H9 (cell line): Measurements from ENCODE around the gene TGFBI. TPM values are rescaled to one million over a fixed set of nuclear protein-coding genes. Genes with fewer than 3 reads are reported as not detected.

Source experiments
- DNase-seq: peaks from one replicate; pipeline ENCODE4 v3.0.0-alpha.2; 2017
- H2AFZ ChIP-seq: one replicate; pipeline ENCODE4 v1.6.1; 2013; ENCODE audit warnings: mild to moderate bottlenecking, low read length, control low read depth, moderate library complexity
- H2AK5ac ChIP-seq: 2 replicates; pipeline ENCODE4 v1.6.1; 2013; ENCODE audit warnings: low read length, control low read depth, mixed read lengths; ENCODE audit not compliant: insufficient read length
- H2BK120ac ChIP-seq: one replicate; pipeline ENCODE4 v1.6.1; 2013; ENCODE audit warnings: low read depth, mild to moderate bottlenecking, low read length, control low read depth, inconsistent platforms; ENCODE audit not compliant: poor library complexity, severe bottlenecking
- H2BK12ac ChIP-seq: 2 replicates; pipeline ENCODE4 v1.6.1; 2013; ENCODE audit warnings: low read length, control low read depth, mixed read lengths, low read depth; ENCODE audit not compliant: insufficient read length
- H2BK15ac ChIP-seq: 2 replicates; pipeline ENCODE4 v1.6.1; 2013; ENCODE audit warnings: low read depth, low read length, control low read depth
- H2BK20ac ChIP-seq: one replicate; pipeline ENCODE4 v1.6.1; 2013; ENCODE audit warnings: low read depth, mild to moderate bottlenecking, low read length, control low read depth, inconsistent platforms; ENCODE audit not compliant: poor library complexity, severe bottlenecking
- H2BK5ac ChIP-seq: 2 replicates; pipeline ENCODE4 v1.6.1; 2013; ENCODE audit warnings: low read length, control low read depth, mixed read lengths; ENCODE audit not compliant: insufficient read length
- H3K14ac ChIP-seq: 2 replicates; pipeline ENCODE4 v1.6.1; 2013; ENCODE audit warnings: low read length, control low read depth; ENCODE audit not compliant: insufficient read depth
- H3K18ac ChIP-seq: 2 replicates; pipeline ENCODE4 v1.6.1; 2013; ENCODE audit warnings: low read depth, mild to moderate bottlenecking, mixed read lengths, low read length, control low read depth; ENCODE audit not compliant: insufficient read length
- H3K23ac ChIP-seq: 2 replicates; pipeline ENCODE4 v1.6.1; 2013; ENCODE audit warnings: low read length, control low read depth, mixed read lengths, low read depth; ENCODE audit not compliant: insufficient read length
- H3K23me2 ChIP-seq: 2 replicates; pipeline ENCODE4 v1.6.1; 2013; ENCODE audit warnings: low read depth, mild to moderate bottlenecking, mixed read lengths, low read length, control low read depth; ENCODE audit not compliant: insufficient read length, poor library complexity, severe bottlenecking
- H3K27ac ChIP-seq: 2 replicates; pipeline ENCODE4 v1.5.1; 2013; ENCODE audit warnings: low read length, control low read depth, mixed read lengths, low read depth; ENCODE audit not compliant: insufficient read length
- H3K27me3 ChIP-seq: 2 replicates; pipeline ENCODE4 v1.6.1; 2013; ENCODE audit warnings: low read length, control low read depth, inconsistent platforms; ENCODE audit not compliant: insufficient read depth
- H3K4ac ChIP-seq: 2 replicates; pipeline ENCODE4 v1.6.1; 2013; ENCODE audit warnings: low read depth, mild to moderate bottlenecking, control low read depth, inconsistent platforms, low read length, moderate library complexity
- H3K4me1 ChIP-seq: 2 replicates; pipeline ENCODE4 v1.6.1; 2013; ENCODE audit warnings: low read length, control low read depth, inconsistent platforms; ENCODE audit not compliant: insufficient read depth
- H3K4me2 ChIP-seq: 2 replicates; pipeline ENCODE4 v1.6.1; 2013; ENCODE audit warnings: low read length, control low read depth, mixed read lengths; ENCODE audit not compliant: insufficient read length, insufficient read depth
- H3K56ac ChIP-seq: 2 replicates; pipeline ENCODE4 v1.6.1; 2013; ENCODE audit warnings: low read depth, mild to moderate bottlenecking, mixed read lengths, low read length, control low read depth; ENCODE audit not compliant: insufficient read length
- H3K79me1 ChIP-seq: 2 replicates; pipeline ENCODE4 v1.6.1; 2013; ENCODE audit warnings: low read depth, mild to moderate bottlenecking, moderate library complexity, low read length, control low read depth, inconsistent platforms; ENCODE audit not compliant: insufficient read depth, poor library complexity, severe bottlenecking
- H3K79me2 ChIP-seq: 2 replicates; pipeline ENCODE4 v1.6.1; 2013; ENCODE audit warnings: low read length, control low read depth, inconsistent platforms; ENCODE audit not compliant: insufficient read depth
- H3K9ac ChIP-seq: 2 replicates; pipeline ENCODE4 v1.6.1; 2013; ENCODE audit warnings: low read length, control low read depth, mixed read lengths; ENCODE audit not compliant: insufficient read length; ENCODE audit errors: extremely low read depth
- H3K9me3 ChIP-seq: one replicate; pipeline ENCODE4 v1.6.1; 2013; ENCODE audit warnings: low read depth, low read length, inconsistent platforms; ENCODE audit not compliant: control insufficient read depth
- H3T11ph ChIP-seq: one replicate; pipeline ENCODE4 v1.6.1; 2013; ENCODE audit warnings: mild to moderate bottlenecking, low read length, control low read depth, inconsistent platforms
- H4K20me1 ChIP-seq: one replicate; pipeline ENCODE4 v1.6.1; 2013; ENCODE audit not compliant: control insufficient read depth, insufficient read length, insufficient read depth
- H4K5ac ChIP-seq: 2 replicates; pipeline ENCODE4 v1.6.1; 2013; ENCODE audit warnings: low read depth, mild to moderate bottlenecking, mixed read lengths, low read length, control low read depth; ENCODE audit not compliant: insufficient read length
- H4K8ac ChIP-seq: replicated peaks from 2 replicates; pipeline ENCODE4 v1.6.1; 2013; ENCODE audit warnings: low read length, control low read depth, mixed read lengths, low read depth; ENCODE audit not compliant: insufficient read length
- H4K91ac ChIP-seq: 2 replicates; pipeline ENCODE4 v1.6.1; 2013; ENCODE audit warnings: low read depth, mild to moderate bottlenecking, moderate library complexity, mixed read lengths, low read length, control low read depth; ENCODE audit not compliant: insufficient read length
- H3K27ac Mint-ChIP-seq, 3 experiments: 2 replicates in 2 of 3; 3 replicates in 1 of 3; pipeline ENCODE4 v1.8.0; 2020 to 2021; ENCODE audit warnings: mixed read lengths in 3 of 3, mild to moderate bottlenecking in 1 of 3, moderate library complexity in 1 of 3
- H3K27me3 Mint-ChIP-seq: 2 replicates; pipeline ENCODE4 v1.8.0; 2021; ENCODE audit warnings: low read depth, mild to moderate bottlenecking, moderate library complexity, mixed read lengths
- H3K36me3 Mint-ChIP-seq, 3 experiments: 2 replicates in 2 of 3; 3 replicates in 1 of 3; pipeline ENCODE4 v1.8.0; 2020 to 2021; ENCODE audit warnings: low read depth in 3 of 3, mixed read lengths in 3 of 3; ENCODE audit not compliant: insufficient read depth in 1 of 3
- H3K4me1 Mint-ChIP-seq, 2 experiments: 2 replicates each; pipeline ENCODE4 v1.8.0; 2020; ENCODE audit warnings: mixed read lengths in 2 of 2
- H3K4me3 Mint-ChIP-seq, 2 experiments: 2 replicates in 1 of 2; 3 replicates in 1 of 2; pipeline ENCODE4 v1.8.0; 2020 to 2021; ENCODE audit warnings: mild to moderate bottlenecking in 2 of 2, mixed read lengths in 2 of 2, moderate library complexity in 1 of 2
- H3K9me3 Mint-ChIP-seq, 2 experiments: 2 replicates in 1 of 2; 3 replicates in 1 of 2; pipeline ENCODE4 v1.8.0; 2020; ENCODE audit warnings: mild to moderate bottlenecking in 2 of 2, mixed read lengths in 2 of 2, moderate library complexity in 1 of 2
- CTCF ChIP-seq: fragments of 200-600 bp; sonication (generic); conservative IDR thresholded peaks from 3 replicates; pipeline ENCODE4 v1.8.0; 2021; ENCODE audit warnings: antibody characterized with exemption, mild to moderate bottlenecking
- WGBS: extraction: QIAGEN DNeasy Blood & Tissue Kit; methylation state at CpG from one replicate; pipeline ENCODE4 v1.1.7; 2013; ENCODE audit warnings: missing lambda C conversion rate, low lambda C conversion rate, mixed read lengths; ENCODE audit not compliant: insufficient read length; ENCODE audit errors: extremely low coverage; 5-methylcytosine and 5-hydroxymethylcytosine counted together
- total RNA-seq: library from RNA; stranded (reverse); gene quantifications from 2 replicates; pipeline ENCODE4 v1.2.1, GENCODE V29; 2021

TGFBI gene
- total RNA-seq, 1 experiment from 2014 or later: 4.7 TPM

- Mint-ChIP-seq H3K36me3 (no peaks in the 10 kb centered on the region), H3K9me3 (no peaks in the 10 kb centered on the region), H3K27ac (no peak overlapping the region), H3K4me1 (peaks cover 5 to 13% of the 10 kb centered on the region in 2 experiments), H3K27me3 (peaks cover 12% of the 10 kb centered on the region), H3K4me3 (no peak overlapping the region)
- Histone ChIP-seq H2AK5ac (no peak overlapping the region), H2BK20ac (no peak overlapping the region), H3K4ac (no peak overlapping the region), H3K18ac (no peak overlapping the region), H3K27ac (no peak overlapping the region), H3T11ph (no peak overlapping the region), H4K91ac (no peak overlapping the region), H3K9ac (no peak overlapping the region), H3K4me1 (no peaks in the 10 kb centered on the region), H2BK120ac (no peak overlapping the region), H3K14ac (no peak overlapping the region), H3K9me3 (no peaks in the 10 kb centered on the region), H2BK15ac (no peak overlapping the region), H2BK12ac (no peak overlapping the region), H3K79me2 (no peaks in the 10 kb centered on the region), H3K23ac (no peak overlapping the region), H4K20me1 (no peaks in the 10 kb centered on the region), H3K56ac (no peak overlapping the region), H3K4me2 (no peak overlapping the region), H4K8ac (no peak overlapping the region), H3K27me3 (no peaks in the 10 kb centered on the region), H2BK5ac (no peak overlapping the region), H3K79me1 (no peaks in the 10 kb centered on the region), H2AFZ (no peak overlapping the region), H3K23me2 (no peaks in the 10 kb centered on the region), H4K5ac (no peak overlapping the region)
- WGBS: no CpG with 5 or more reads among the region's 2 CpGs
- no peak for TF ChIP-seq CTCF
- no peak for DNase-seq
Observed at GRCh38 chr5:136000147-136000546, 28.6 kb upstream of the TGFBI start.
